Colon (tissue), 2 donors: ENCODE data around the gene ZNF669.

ENCODE experiments used
- FAIRE-seq: peaks from 2 replicates; lab custom pipeline; 2012; peaks lifted over from hg19 to GRCh38; lab: Jason Lieb, UNC
- donor health status: control.
- donor health status: control.

ZNF669 gene

GRCh38 chr1:247111259-247111699, 7.1 kb upstream of the ZNF669 start:
- FAIRE-seq: no peak

- no peak for FAIRE-seq
Observed at GRCh38 chr1:247110627-247111258, 6.6 kb upstream of the ZNF669 start.

- no peak for FAIRE-seq
Observed at GRCh38 chr1:247107694-247108093, 3.5 kb upstream of the ZNF669 start.

- no peak for FAIRE-seq
Observed at GRCh38 chr1:247105966-247106365, 1.8 kb upstream of the ZNF669 start.

GRCh38 chr1:247104965-247105364, 809 bp upstream of the ZNF669 start:
- FAIRE-seq: no peak

GRCh38 chr1:247102381-247102780, 1.8 kb downstream of the ZNF669 start:
- no peak for FAIRE-seq

GRCh38 chr1:247100676-247101279, 3.4 kb downstream of the ZNF669 start:
- no peak for FAIRE-seq

GRCh38 chr1:247096958-247097357, 7.2 kb downstream of the ZNF669 start:
- FAIRE-seq: no peak

- no peak for FAIRE-seq
Observed at GRCh38 chr1:247096544-247096943, 7.6 kb downstream of the ZNF669 start.

- no peak for FAIRE-seq
Observed at GRCh38 chr1:247096112-247096511, 8.0 kb downstream of the ZNF669 start.

- FAIRE-seq: no peak
Observed at GRCh38 chr1:247090455-247090854, 13.7 kb downstream of the ZNF669 start.

- FAIRE-seq: no peak
Observed at GRCh38 chr1:247089616-247090375, 14.4 kb downstream of the ZNF669 start.

- FAIRE-seq: no peak
Observed at GRCh38 chr1:247088967-247089366, 15.2 kb downstream of the ZNF669 start.

- FAIRE-seq: no peak
Observed at GRCh38 chr1:247087256-247087655, 16.9 kb downstream of the ZNF669 start.

- FAIRE-seq: no peak
Observed at GRCh38 chr1:247085310-247085709, 18.8 kb downstream of the ZNF669 start.

GRCh38 chr1:247084771-247085170, 19.4 kb downstream of the ZNF669 start:
- FAIRE-seq: no peak

GRCh38 chr1:247079141-247079874, 24.8 kb downstream of the ZNF669 start:
- no peak for FAIRE-seq

- no peak for FAIRE-seq
Observed at GRCh38 chr1:247078258-247079140, 25.7 kb downstream of the ZNF669 start, which contains the start of gene ZNF670. Gene ZNF670, minus strand, starts transcription at chr1:247078811. Its CDS starts 215 bp downstream, at chr1:247078596.

GRCh38 chr1:247077876-247078257, 26.3 kb downstream of the ZNF669 start:
- FAIRE-seq: no peak

- no peak for FAIRE-seq
Observed at GRCh38 chr1:247077213-247077612, 26.9 kb downstream of the ZNF669 start.

GRCh38 chr1:247070645-247071044, 33.5 kb downstream of the ZNF669 start:
- no peak for FAIRE-seq

- FAIRE-seq: no peak
Observed at GRCh38 chr1:247064304-247064703, 39.9 kb downstream of the ZNF669 start.
